Loucy (cell line): ENCODE data around the gene RACK1.
A peak's percentile ranks its signal among the peaks of the same experiment; 100 is the strongest.

Experiments
- H2AFZ ChIP-seq: fragments of 200-600 bp; sonication (generic); 2 replicates; pipeline ENCODE4 v1.6.0; 2016; ENCODE audit warnings: antibody characterized with exemption, mild to moderate bottlenecking, low read length, moderate library complexity
- H3F3A ChIP-seq: fragments of 200-600 bp; 2 replicates; pipeline ENCODE4 v1.6.0; 2016; ENCODE audit warnings: antibody characterized with exemption, low read depth, mild to moderate bottlenecking
- H3K27me3 ChIP-seq: fragments of 200-600 bp; sonication (generic); 2 replicates; pipeline ENCODE4 v1.6.1; 2014; ENCODE audit warnings: low read length, mild to moderate bottlenecking; ENCODE audit not compliant: insufficient read depth, poor library complexity, severe bottlenecking
- H3K36me3 ChIP-seq: fragments of 200-600 bp; sonication (generic); 2 replicates; pipeline ENCODE4 v1.6.1; 2016; ENCODE audit warnings: low read length; ENCODE audit not compliant: insufficient read depth
- H3K4me1 ChIP-seq: fragments of 200-600 bp; sonication (generic); 2 replicates; pipeline ENCODE4 v1.5.1; 2014; ENCODE audit warnings: low read length, mild to moderate bottlenecking; ENCODE audit not compliant: insufficient read depth, poor library complexity, severe bottlenecking
- H3K4me2 ChIP-seq: fragments of 200-600 bp; sonication (generic); 2 replicates; pipeline ENCODE4 v1.6.0; 2014; ENCODE audit warnings: antibody characterized with exemption, low read length, low read depth, mild to moderate bottlenecking; ENCODE audit not compliant: poor library complexity, severe bottlenecking
- H3K4me3 ChIP-seq: fragments of 200-600 bp; sonication (generic); 2 replicates; pipeline ENCODE4 v1.5.1; 2014; ENCODE audit warnings: low read length, mild to moderate bottlenecking, mixed read lengths; ENCODE audit not compliant: poor library complexity, severe bottlenecking
- H3K79me2 ChIP-seq: fragments of 200-600 bp; sonication (generic); 2 replicates; pipeline ENCODE4 v1.6.1; 2014; ENCODE audit warnings: low read length; ENCODE audit not compliant: insufficient read depth
- H3K9ac ChIP-seq: fragments of 200-600 bp; sonication (generic); 2 replicates; pipeline ENCODE4 v1.6.0; 2014; ENCODE audit warnings: mild to moderate bottlenecking, low read depth, low read length, moderate library complexity; ENCODE audit not compliant: poor library complexity, severe bottlenecking
- H3K9me2 ChIP-seq: fragments of 200-600 bp; sonication (generic); replicated peaks from 2 replicates; pipeline ENCODE4 v1.6.1; 2016; ENCODE audit warnings: low read depth, low read length, mixed read lengths
- H3K9me3 ChIP-seq: fragments of 200-600 bp; sonication (generic); 2 replicates; pipeline ENCODE4 v1.6.1; 2014; ENCODE audit warnings: mild to moderate bottlenecking, antibody characterized with exemption, low read length, low read depth; ENCODE audit not compliant: insufficient read depth
- H4K20me1 ChIP-seq: fragments of 200-600 bp; sonication (generic); 2 replicates; pipeline ENCODE4 v1.6.0; 2014; ENCODE audit warnings: antibody characterized with exemption, low read length, mild to moderate bottlenecking; ENCODE audit not compliant: insufficient read depth, poor library complexity, severe bottlenecking
- EZH2phosphoT487 ChIP-seq: fragments of 200-600 bp; IDR thresholded peaks from 2 replicates; pipeline ENCODE4 v1.6.1; 2018; ENCODE audit warnings: antibody characterized with exemption, mild to moderate bottlenecking, moderate library complexity, borderline replicate concordance
- TF ChIP-seq, protein P1 (sequence below): fragments of 200-600 bp; sonication (generic); conservative IDR thresholded peaks from 2 replicates; pipeline ENCODE4 v1.5.1; 2014; ENCODE audit warnings: mild to moderate bottlenecking, antibody characterized with exemption, low read length

Gene RACK1

GRCh38 chr5:181203777-181204112, 40.0 kb downstream of the RACK1 start:
- Histone ChIP-seq H3K9me2 (no peaks in the 10 kb centered on the region), H3K79me2 (no peaks in the 10 kb centered on the region), H3K9me3 (no peaks in the 10 kb centered on the region), H3K9ac (peak overlapping the region; percentile 17), H4K20me1 (no peaks in the 10 kb centered on the region), H3K36me3 (no peaks in the 10 kb centered on the region), H3F3A (no peaks in the 10 kb centered on the region; the same call in 1 of the 2 replicates), H3K4me3 (peak overlapping the region; percentile 71), H2AFZ (peak overlapping the region; percentile 73), H3K4me1 (peaks cover 7% of the 10 kb centered on the region), H3K27me3 (no peaks in the 10 kb centered on the region), H3K4me2 (peak overlapping the region; percentile 67)
- TF ChIP-seq, protein P1, sequence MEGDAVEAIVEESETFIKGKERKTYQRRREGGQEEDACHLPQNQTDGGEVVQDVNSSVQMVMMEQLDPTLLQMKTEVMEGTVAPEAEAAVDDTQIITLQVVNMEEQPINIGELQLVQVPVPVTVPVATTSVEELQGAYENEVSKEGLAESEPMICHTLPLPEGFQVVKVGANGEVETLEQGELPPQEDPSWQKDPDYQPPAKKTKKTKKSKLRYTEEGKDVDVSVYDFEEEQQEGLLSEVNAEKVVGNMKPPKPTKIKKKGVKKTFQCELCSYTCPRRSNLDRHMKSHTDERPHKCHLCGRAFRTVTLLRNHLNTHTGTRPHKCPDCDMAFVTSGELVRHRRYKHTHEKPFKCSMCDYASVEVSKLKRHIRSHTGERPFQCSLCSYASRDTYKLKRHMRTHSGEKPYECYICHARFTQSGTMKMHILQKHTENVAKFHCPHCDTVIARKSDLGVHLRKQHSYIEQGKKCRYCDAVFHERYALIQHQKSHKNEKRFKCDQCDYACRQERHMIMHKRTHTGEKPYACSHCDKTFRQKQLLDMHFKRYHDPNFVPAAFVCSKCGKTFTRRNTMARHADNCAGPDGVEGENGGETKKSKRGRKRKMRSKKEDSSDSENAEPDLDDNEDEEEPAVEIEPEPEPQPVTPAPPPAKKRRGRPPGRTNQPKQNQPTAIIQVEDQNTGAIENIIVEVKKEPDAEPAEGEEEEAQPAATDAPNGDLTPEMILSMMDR: no peak
- no peak for TF ChIP-seq EZH2phosphoT487

- H3K4me1 ChIP-seq: peaks cover 7% of the 10 kb centered on the region
- no peaks in the 10 kb centered on the region for H3K79me2 ChIP-seq
- no peaks in the 10 kb centered on the region; the same call in 1 of the 2 replicates for H3F3A ChIP-seq
- H3K27me3 ChIP-seq: no peaks in the 10 kb centered on the region
- no peaks in the 10 kb centered on the region for H3K9me3 ChIP-seq
- no peak overlapping the region for H3K9ac ChIP-seq
- H3K4me2 ChIP-seq: peak overlapping the region; percentile 67
- H4K20me1 ChIP-seq: no peaks in the 10 kb centered on the region
- no peaks in the 10 kb centered on the region for H3K36me3 ChIP-seq
- H3K4me3 ChIP-seq: no peak overlapping the region
- no peaks in the 10 kb centered on the region for H3K9me2 ChIP-seq
- no peak overlapping the region for H2AFZ ChIP-seq
- TF ChIP-seq, protein P1: no peak
- TF ChIP-seq EZH2phosphoT487: no peak
Observed at GRCh38 chr5:181203093-181203711, 40.5 kb downstream of the RACK1 start.

GRCh38 chr5:181200816-181201215, 42.9 kb downstream of the RACK1 start:
- Histone ChIP-seq H3K79me2 (no peaks in the 10 kb centered on the region), H3K9me3 (no peaks in the 10 kb centered on the region), H3F3A (no peaks in the 10 kb centered on the region), H3K4me1 (peaks cover 5% of the 10 kb centered on the region), H3K36me3 (no peaks in the 10 kb centered on the region), H4K20me1 (no peaks in the 10 kb centered on the region), H3K27me3 (no peaks in the 10 kb centered on the region), H3K9me2 (no peaks in the 10 kb centered on the region), H3K9ac (no peak overlapping the region), H3K4me2 (no peak overlapping the region), H3K4me3 (no peak overlapping the region), H2AFZ (no peak overlapping the region)
- TF ChIP-seq EZH2phosphoT487: no peak
- TF ChIP-seq, protein P1: no peak
